ENCODE data around the gene CLIP4.

The CLIP4 gene

GRCh38 chr2:29114946-29115609 lies at the start of gene CLIP4:
TSS of gene CLIP4 (plus strand) at chr2:29115415. CDS start at chr2:29121389, 5,974 bp downstream.
- DNase-seq (ENCODE audit: low spot score) = peak; percentile 91
- TF ChIP-seq CTCF (IDR thresholded peaks at IDR 0.05; ENCODE audit: extremely low read depth, missing control alignments) = no peak

- DNase-seq (ENCODE audit: low spot score) = no peak
- TF ChIP-seq CTCF (IDR thresholded peaks at IDR 0.05; ENCODE audit: extremely low read depth, missing control alignments) = no peak
These were observed 48.8 kb upstream of the CLIP4 start for GRCh38 chr2:29066271-29066860.

- no peak for DNase-seq (ENCODE audit: low spot score)
- no peak for TF ChIP-seq CTCF (IDR thresholded peaks at IDR 0.05; ENCODE audit: extremely low read depth, missing control alignments)
These were observed 48.1 kb upstream of the CLIP4 start for GRCh38 chr2:29066997-29067605.

GRCh38 chr2:29068513-29068912 lies 46.7 kb upstream of the CLIP4 start:
- TF ChIP-seq CTCF (IDR thresholded peaks at IDR 0.05; ENCODE audit: extremely low read depth, missing control alignments) = no peak
- DNase-seq (ENCODE audit: low spot score) = no peak

GRCh38 chr2:29070526-29070925 lies 44.7 kb upstream of the CLIP4 start:
- DNase-seq (ENCODE audit: low spot score) = no peak
- no peak for TF ChIP-seq CTCF (IDR thresholded peaks at IDR 0.05; ENCODE audit: extremely low read depth, missing control alignments)

GRCh38 chr2:29071032-29071975 lies 43.9 kb upstream of the CLIP4 start:
- TF ChIP-seq CTCF (IDR thresholded peaks at IDR 0.05; ENCODE audit: extremely low read depth, missing control alignments) = no peak

More at GRCh38 chr2:29071032-29071975, 43.9 kb upstream of the CLIP4 start:
- DNase-seq (ENCODE audit: low spot score) = no peak
